SH-SY5Y (cell line): ENCODE data around the gene LCK.

Experiments
- GATA2 ChIP-seq: IDR thresholded peaks from 2 replicates; pipeline ENCODE4 v1.6.1; 2011; ENCODE audit warnings: mild to moderate bottlenecking, low read depth, low read length
- GATA3 ChIP-seq: IDR thresholded peaks from 2 replicates; pipeline ENCODE4 v1.6.1; 2011; ENCODE audit warnings: low read depth, mild to moderate bottlenecking, low read length, moderate library complexity

DNA sequence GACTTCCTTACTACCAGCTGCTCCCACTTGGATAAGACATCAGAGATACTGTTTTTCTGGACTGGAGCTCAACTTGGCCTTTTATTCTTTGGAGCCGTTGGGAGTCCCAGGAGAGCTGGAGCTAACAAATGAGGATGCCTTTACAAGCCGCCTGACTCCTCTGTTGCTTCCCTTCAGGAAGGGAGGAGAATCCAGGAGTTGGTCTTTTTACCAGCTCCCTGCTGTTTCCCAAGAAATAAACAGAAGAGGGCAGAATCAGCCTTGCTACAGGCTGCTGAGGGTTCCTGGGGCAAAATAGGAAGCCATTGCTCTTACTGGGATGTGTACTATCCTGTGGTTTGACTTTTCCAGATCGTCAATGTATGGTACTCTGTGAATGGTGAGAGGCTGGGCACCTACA is 27.4 kb upstream of the LCK start:
- no peak for TF ChIP-seq GATA2
- no peak for TF ChIP-seq GATA3
